Mucosa of rectum (tissue), 2 donors: ENCODE measurements around the gene ZBTB7C.

ENCODE experiments used
- H3K27ac ChIP-seq, 2 donors: one replicate each; pipeline ENCODE4 v1.7.0; 2013; ENCODE audit warnings: inconsistent platforms in 2 of 2, low read depth in 2 of 2, low read length in 2 of 2
- H3K27me3 ChIP-seq, 2 donors: one replicate each; pipeline ENCODE4 v1.7.0; 2013; ENCODE audit warnings: low read length in 2 of 2; ENCODE audit not compliant: control insufficient read depth in 2 of 2, insufficient read depth in 2 of 2
- H3K36me3 ChIP-seq, 2 donors: one replicate each; pipeline ENCODE4 v1.7.0; 2013; ENCODE audit warnings: low read length in 2 of 2; ENCODE audit not compliant: control insufficient read depth in 2 of 2, insufficient read depth in 2 of 2
- H3K4me1 ChIP-seq, 2 donors: one replicate each; pipeline ENCODE4 v1.7.0; 2013; ENCODE audit warnings: low read length in 2 of 2, mild to moderate bottlenecking in 1 of 2; ENCODE audit not compliant: control insufficient read depth in 2 of 2, insufficient read depth in 2 of 2
- H3K4me3 ChIP-seq, 2 donors: one replicate each; pipeline ENCODE4 v1.7.0; 2013; ENCODE audit warnings: low read length in 2 of 2
- H3K9ac ChIP-seq, 2 donors: one replicate each; pipeline ENCODE4 v1.7.0; 2013; ENCODE audit warnings: low read length in 2 of 2, low read depth in 1 of 2, mild to moderate bottlenecking in 1 of 2
- H3K9me3 ChIP-seq, 2 donors: one replicate each; pipeline ENCODE4 v1.7.0; 2013; ENCODE audit warnings: low read length in 2 of 2; ENCODE audit not compliant: control insufficient read depth in 2 of 2
- donor health status: healthy.
- donor health status: Normal muscosa, but diverticular disease.

ZBTB7C gene

GRCh38 chr18:47986620-47987387 lies 422.4 kb downstream of the ZBTB7C start:
- H3K9ac ChIP-seq: no peak overlapping the region
- no peak overlapping the region for H3K4me3 ChIP-seq
- no peaks in the 10 kb centered on the region for H3K36me3 ChIP-seq
- H3K9me3 ChIP-seq: no peaks in the 10 kb centered on the region
- no peak overlapping the region for H3K27ac ChIP-seq
- peaks cover 0 to 3% of the 10 kb centered on the region in 2 donors for H3K4me1 ChIP-seq
- no peaks in the 10 kb centered on the region for H3K27me3 ChIP-seq

- no peaks in the 10 kb centered on the region for H3K27me3 ChIP-seq
- H3K27ac ChIP-seq: no peak overlapping the region
These were observed 423.3 kb downstream of the ZBTB7C start for GRCh38 chr18:47985866-47986265.

GRCh38 chr18:47984991-47985390 lies 424.2 kb downstream of the ZBTB7C start:
- Histone ChIP-seq H3K27me3 (no peaks in the 10 kb centered on the region), H3K27ac (no peak overlapping the region), H3K4me3 (no peak overlapping the region), H3K4me1 (peaks cover 0 to 3% of the 10 kb centered on the region in 2 donors), H3K9me3 (no peaks in the 10 kb centered on the region), H3K36me3 (no peaks in the 10 kb centered on the region), H3K9ac (no peak overlapping the region)

More at GRCh38 chr18:47985866-47986265, 423.3 kb downstream of the ZBTB7C start:
- Histone ChIP-seq H3K4me3 (no peak overlapping the region), H3K9ac (no peak overlapping the region), H3K4me1 (peaks cover 0 to 3% of the 10 kb centered on the region in 2 donors), H3K9me3 (no peaks in the 10 kb centered on the region), H3K36me3 (no peaks in the 10 kb centered on the region)

GRCh38 chr18:47983946-47984345 lies 425.2 kb downstream of the ZBTB7C start:
- H3K36me3 ChIP-seq: no peaks in the 10 kb centered on the region
- no peak overlapping the region for H3K9ac ChIP-seq
- H3K9me3 ChIP-seq: no peaks in the 10 kb centered on the region
- H3K27me3 ChIP-seq: no peaks in the 10 kb centered on the region
- peaks cover 0 to 3% of the 10 kb centered on the region in 2 donors for H3K4me1 ChIP-seq
- H3K27ac ChIP-seq: no peak overlapping the region
- H3K4me3 ChIP-seq: no peak overlapping the region

- no peak overlapping the region for H3K9ac ChIP-seq
- peaks cover 0 to 3% of the 10 kb centered on the region in 2 donors for H3K4me1 ChIP-seq
- no peak overlapping the region for H3K4me3 ChIP-seq
- no peaks in the 10 kb centered on the region for H3K36me3 ChIP-seq
- no peaks in the 10 kb centered on the region for H3K9me3 ChIP-seq
- H3K27ac ChIP-seq: no peak overlapping the region
- H3K27me3 ChIP-seq: no peaks in the 10 kb centered on the region
These were observed 426.1 kb downstream of the ZBTB7C start for GRCh38 chr18:47983055-47983454.

GRCh38 chr18:47981830-47982229 lies 427.4 kb downstream of the ZBTB7C start:
- H3K36me3 ChIP-seq: no peaks in the 10 kb centered on the region
- no peak overlapping the region for H3K9ac ChIP-seq
- no peak overlapping the region for H3K4me3 ChIP-seq
- H3K27ac ChIP-seq: no peak overlapping the region
- peaks cover 0 to 3% of the 10 kb centered on the region in 2 donors for H3K4me1 ChIP-seq
- H3K27me3 ChIP-seq: no peaks in the 10 kb centered on the region
- H3K9me3 ChIP-seq: no peaks in the 10 kb centered on the region

GRCh38 chr18:47981320-47981719 lies 427.9 kb downstream of the ZBTB7C start:
- Histone ChIP-seq H3K27me3 (no peaks in the 10 kb centered on the region), H3K4me3 (no peak overlapping the region), H3K9me3 (no peaks in the 10 kb centered on the region), H3K36me3 (no peaks in the 10 kb centered on the region), H3K27ac (no peak overlapping the region), H3K4me1 (no peaks in the 10 kb centered on the region), H3K9ac (no peak overlapping the region)

- H3K9ac ChIP-seq: no peak overlapping the region
- H3K4me3 ChIP-seq: no peak overlapping the region
- H3K27me3 ChIP-seq: no peaks in the 10 kb centered on the region
- no peak overlapping the region for H3K27ac ChIP-seq
- no peaks in the 10 kb centered on the region for H3K9me3 ChIP-seq
- H3K36me3 ChIP-seq: no peaks in the 10 kb centered on the region
- H3K4me1 ChIP-seq: no peaks in the 10 kb centered on the region
These were observed 429.5 kb downstream of the ZBTB7C start for GRCh38 chr18:47979611-47980200.

- no peaks in the 10 kb centered on the region for H3K36me3 ChIP-seq
- H3K9me3 ChIP-seq: no peaks in the 10 kb centered on the region
- H3K4me1 ChIP-seq: no peaks in the 10 kb centered on the region
- H3K27me3 ChIP-seq: no peaks in the 10 kb centered on the region
- H3K4me3 ChIP-seq: no peak overlapping the region
- H3K27ac ChIP-seq: no peak overlapping the region
- no peak overlapping the region for H3K9ac ChIP-seq
These were observed 430.6 kb downstream of the ZBTB7C start for GRCh38 chr18:47978603-47979002.

GRCh38 chr18:47978141-47978540 lies 431.0 kb downstream of the ZBTB7C start:
- H3K9me3 ChIP-seq: no peaks in the 10 kb centered on the region
- H3K27me3 ChIP-seq: peaks cover 0 to 4% of the 10 kb centered on the region in 2 donors
- no peaks in the 10 kb centered on the region for H3K4me1 ChIP-seq
- H3K9ac ChIP-seq: no peak overlapping the region
- H3K27ac ChIP-seq: no peak overlapping the region
- H3K4me3 ChIP-seq: no peak overlapping the region
- H3K36me3 ChIP-seq: no peaks in the 10 kb centered on the region
